Keratinocyte (primary cell): ENCODE results near the gene SOWAHA. TPM values are rescaled to one million over a fixed set of nuclear protein-coding genes. Genes with fewer than 3 reads are reported as not detected.

Source experiments
- DNase-seq: peaks from one replicate; pipeline ENCODE4 v3.0.0-alpha.2; 2011; ENCODE audit warnings: low read depth, missing footprints, low spot score
- FAIRE-seq: peaks from 2 replicates; lab custom pipeline; 2011; peaks lifted over from hg19 to GRCh38; lab: Jason Lieb, UNC
- H2AFZ ChIP-seq: 2 replicates; pipeline ENCODE4 v1.6.0; 2012; ENCODE audit warnings: low read length, control low read depth, inconsistent platforms; ENCODE audit not compliant: control insufficient read depth
- H3K27ac ChIP-seq: 2 replicates; pipeline ENCODE4 v1.5.1; 2011; ENCODE audit warnings: low read length; ENCODE audit not compliant: control insufficient read depth, insufficient read depth
- H3K27me3 ChIP-seq: 3 replicates; pipeline ENCODE4 v1.6.0; 2011; ENCODE audit warnings: low read length; ENCODE audit not compliant: control insufficient read depth, insufficient read depth; ENCODE audit errors: extremely low read depth
- H3K36me3 ChIP-seq, 2 experiments: 2 replicates in 1 of 2; 3 replicates in 1 of 2; pipeline ENCODE4 v1.5.1; 2011; ENCODE audit warnings: low read length in 2 of 2, mild to moderate bottlenecking in 1 of 2; ENCODE audit not compliant: control insufficient read depth in 2 of 2, insufficient read depth in 2 of 2; ENCODE audit errors: extremely low read depth in 1 of 2
- H3K4me1 ChIP-seq: 3 replicates; pipeline ENCODE4 v1.5.1; 2011; ENCODE audit warnings: low read length; ENCODE audit not compliant: control insufficient read depth, insufficient read depth; ENCODE audit errors: extremely low read depth
- H3K4me2 ChIP-seq: 3 replicates; pipeline ENCODE4 v1.6.0; 2011; ENCODE audit warnings: low read depth, low read length; ENCODE audit not compliant: control insufficient read depth, insufficient read depth; ENCODE audit errors: extremely low read depth
- H3K4me3 ChIP-seq, 3 experiments: fragments of 200-600 bp in 1 of 3; sonication (generic) in 1 of 3; 2 replicates in 2 of 3; 3 replicates in 1 of 3; pipeline ENCODE4 v1.5.1; 2011 to 2016; ENCODE audit warnings: low read length in 3 of 3, mild to moderate bottlenecking in 3 of 3, control low read depth in 2 of 3, inconsistent platforms in 1 of 3, low read depth in 1 of 3, mixed read lengths in 1 of 3, mixed run types in 1 of 3, moderate library complexity in 1 of 3; ENCODE audit not compliant: control insufficient read depth in 2 of 3, insufficient read depth in 2 of 3; ENCODE audit errors: extremely low read depth in 1 of 3
- H3K79me2 ChIP-seq: 2 replicates; pipeline ENCODE4 v1.6.0; 2012; ENCODE audit warnings: low read length; ENCODE audit not compliant: control insufficient read depth, insufficient read depth
- H3K9ac ChIP-seq: 3 replicates; pipeline ENCODE4 v1.6.0; 2011; ENCODE audit warnings: low read length; ENCODE audit not compliant: control insufficient read depth, insufficient read depth; ENCODE audit errors: extremely low read depth
- H3K9me1 ChIP-seq: 3 replicates; pipeline ENCODE4 v1.6.0; 2011; ENCODE audit warnings: low read length; ENCODE audit not compliant: control insufficient read depth, insufficient read depth; ENCODE audit errors: extremely low read depth
- H3K9me3 ChIP-seq: 2 replicates; pipeline ENCODE4 v1.5.1; 2012; ENCODE audit warnings: low read depth, low read length; ENCODE audit not compliant: control insufficient read depth
- H4K20me1 ChIP-seq: 3 replicates; pipeline ENCODE4 v1.6.0; 2011; ENCODE audit warnings: low read length; ENCODE audit not compliant: control insufficient read depth, insufficient read depth; ENCODE audit errors: extremely low read depth
- CTCF ChIP-seq, 3 experiments: IDR thresholded peaks in 1 of 3; conservative IDR thresholded peaks in 1 of 3; optimal IDR thresholded peaks in 1 of 3; 2 replicates in 2 of 3; 3 replicates in 1 of 3; pipeline versions ENCODE3 to v1.5.1; 2011; ENCODE audit warnings: low read length in 3 of 3, mild to moderate bottlenecking in 3 of 3, moderate library complexity in 2 of 3, control low read depth in 1 of 3, inconsistent platforms in 1 of 3; ENCODE audit not compliant: insufficient read depth in 2 of 3; ENCODE audit errors: extremely low read depth in 1 of 3
- EZH2 ChIP-seq: IDR thresholded peaks from one replicate; pipeline ENCODE4 v1.6.1; 2012; ENCODE audit warnings: inconsistent platforms, mild to moderate bottlenecking, low read length, moderate library complexity
- dilution Hi-C: fragments of 300-500 bp; cut with MboI; formaldehyde crosslinking; loops from one replicate; pipeline ENCODE4 v1.7.0; 2020; ENCODE audit warnings: low sequenced_read_pairs; ENCODE audit not compliant: extremely low pct_ligation_motif_present
- polyA plus RNA-seq, 5 experiments: library from polyadenylated mRNA; depleted of rRNA in 3 of 5; stranded (reverse) in 3 of 5; stranded (forward) in 1 of 5; unstranded in 1 of 5; fragments of >200 nt; gene quantifications; 1 replicate in 1 of 5; 2 replicates in 3 of 5; 3 replicates in 1 of 5; pipeline versions ENCODE4 v1.2.1 to v1.2.3, GENCODE V29; 2011 to 2012; ENCODE audit warnings: missing spikeins in 2 of 5, low read depth in 1 of 5, low replicate concordance in 1 of 5
- small RNA-seq, 3 experiments: library from RNA; depleted of rRNA; stranded (forward); fragments of <200 nt; gene quantifications; one replicate each; pipeline ENCODE3, GENCODE V24; 2012; ENCODE audit warnings: low read depth in 3 of 3, low replicate concordance in 1 of 3; ENCODE audit not compliant: insufficient read length in 3 of 3

The SOWAHA gene
- polyA plus RNA-seq, 1 donor (not counting 4 experiments of a cell fraction or from before 2014, with no cell fraction given) = not detected

GRCh38 chr5:132865668-132866341 is 52.7 kb downstream of the SOWAHA start:
- peaks cover 14% of the 10 kb centered on the region for H3K4me1 ChIP-seq
- peaks cover 0 to 14% of the 10 kb centered on the region in 2 experiments for H3K36me3 ChIP-seq
- peaks cover 2% of the 10 kb centered on the region for H4K20me1 ChIP-seq
- DNase-seq (no peak), FAIRE-seq (no peak)
- H3K27ac ChIP-seq = peak overlapping the region; percentile 91
- peak overlapping the region; percentile 89 for H3K4me2 ChIP-seq
- no peak for TF ChIP-seq CTCF (optimal IDR thresholded peaks at IDR 0.05 in 1 of 3, IDR thresholded peaks at IDR 0.05 in 1 of 3, conservative IDR thresholded peaks at IDR 0.05 in 1 of 3; ENCODE audit: extremely low read depth in 1 of 3, insufficient read depth in 2 of 3, low read length in 3 of 3)
- TF ChIP-seq EZH2 = no peak
- dilution Hi-C loops = no loop called here
- H2AFZ ChIP-seq = peak overlapping the region; percentile 91
- H3K4me3 ChIP-seq = peak overlapping the region; percentile 69 to 99 (median 98)
- no peaks in the 10 kb centered on the region for H3K9me1 ChIP-seq
- H3K27me3 ChIP-seq = no peaks in the 10 kb centered on the region
- peak overlapping the region; percentile 96 for H3K9ac ChIP-seq
- no peaks in the 10 kb centered on the region for H3K9me3 ChIP-seq
- peaks cover 17% of the 10 kb centered on the region for H3K79me2 ChIP-seq

Small RNA genes lying within 50 kb of the gene (small RNA-seq; reads per million reads assigned to genes)
- 0 reads per million in 3 experiments for gene RNA5SP192

Other genes starting within 250 kb of the SOWAHA start
- gene IL13, start 155.1 kb upstream of the SOWAHA start, polyA plus RNA-seq = not detected in 3 replicates
- gene IL4, start 139.3 kb upstream of the SOWAHA start, polyA plus RNA-seq = not detected in 3 replicates
- 7.0 to 15.4 TPM (median 8.6 TPM) in 3 replicates for gene KIF3A, start 75.8 kb upstream of the SOWAHA start, polyA plus RNA-seq
- gene CCNI2, start 65.9 kb upstream of the SOWAHA start, polyA plus RNA-seq = 0.05 to 0.14 TPM in 2 of 3 replicates, not detected in the other
- 41.6 to 50.2 TPM (median 46.4 TPM) in 3 replicates for gene SEPTIN8, start 36.1 kb upstream of the SOWAHA start, polyA plus RNA-seq
- 0.25 to 0.73 TPM (median 0.58 TPM) in 3 replicates for gene SHROOM1, start 17.3 kb downstream of the SOWAHA start, polyA plus RNA-seq
- gene GDF9, start 53.2 kb downstream of the SOWAHA start, polyA plus RNA-seq = 0.11 to 0.54 TPM (median 0.21 TPM) in 3 replicates
- gene UQCRQ, start 53.3 kb downstream of the SOWAHA start, polyA plus RNA-seq = 199 to 488 TPM (median 398 TPM) in 3 replicates
- gene LEAP2, start 60.4 kb downstream of the SOWAHA start, polyA plus RNA-seq = 0.28 to 1.2 TPM (median 0.50 TPM) in 3 replicates
- gene AFF4, start 150.3 kb downstream of the SOWAHA start, polyA plus RNA-seq = 44.9 to 66.9 TPM (median 51.3 TPM) in 3 replicates
- gene ZCCHC10, start 213.2 kb downstream of the SOWAHA start, polyA plus RNA-seq = 29.1 to 41.1 TPM (median 38.5 TPM) in 3 replicates
- 51.4 to 119 TPM (median 79.3 TPM) in 3 replicates for gene HSPA4, start 238.7 kb downstream of the SOWAHA start, polyA plus RNA-seq